Muscle of leg (tissue), 11 donors: ENCODE data around the gene ADK. TPM values are rescaled to one million over a fixed set of nuclear protein-coding genes. Genes with fewer than 3 reads are reported as not detected.

Experiments
- DNase-seq: peaks from one replicate; pipeline ENCODE4 v3.0.0; 2013
- H3K27ac ChIP-seq: one replicate; pipeline ENCODE4 v1.5.1; 2013; ENCODE audit warnings: mild to moderate bottlenecking, low read length, control low read depth
- H3K27me3 ChIP-seq: one replicate; pipeline ENCODE4 v1.6.1; 2013; ENCODE audit warnings: low read length; ENCODE audit not compliant: control insufficient read depth, insufficient read depth
- H3K36me3 ChIP-seq: one replicate; pipeline ENCODE4 v1.6.1; 2013; ENCODE audit warnings: low read length; ENCODE audit not compliant: control insufficient read depth, insufficient read depth
- H3K4me1 ChIP-seq: one replicate; pipeline ENCODE4 v1.6.1; 2013; ENCODE audit warnings: low read length; ENCODE audit not compliant: control insufficient read depth, insufficient read depth
- H3K4me3 ChIP-seq: one replicate; pipeline ENCODE4 v1.5.1; 2013; ENCODE audit warnings: low read length, control low read depth
- H3K9me3 ChIP-seq: replicated peaks from 2 replicates; pipeline ENCODE4 v1.6.1; 2013; ENCODE audit warnings: low read depth, low read length; ENCODE audit not compliant: control insufficient read depth
- WGBS: methylation state at CpG from one replicate; pipeline ENCODE4 v1.1.5; 2013; ENCODE audit warnings: missing lambda C conversion rate; ENCODE audit not compliant: insufficient coverage; 5-methylcytosine and 5-hydroxymethylcytosine counted together
- polyA plus RNA-seq, 8 donors: library from polyadenylated mRNA; unstranded; fragments of 120-200 nt; gene quantifications; one replicate each; pipeline versions ENCODE4 v1.2.1 to v1.2.3, GENCODE V29; 2013; ENCODE audit warnings: inconsistent platforms in 1 of 8, low replicate concordance in 1 of 8; ENCODE audit not compliant: insufficient read length in 8 of 8, insufficient read depth in 1 of 8
- total RNA-seq: library from RNA; stranded (reverse); fragments of 120-200 nt; gene quantifications from one replicate; pipeline ENCODE4 v1.2.4, GENCODE V29; 2013

Gene ADK
- total and polyA plus RNA-seq, 9 donors = 28.8 to 37.2 (median 34.4) TPM

DNA sequence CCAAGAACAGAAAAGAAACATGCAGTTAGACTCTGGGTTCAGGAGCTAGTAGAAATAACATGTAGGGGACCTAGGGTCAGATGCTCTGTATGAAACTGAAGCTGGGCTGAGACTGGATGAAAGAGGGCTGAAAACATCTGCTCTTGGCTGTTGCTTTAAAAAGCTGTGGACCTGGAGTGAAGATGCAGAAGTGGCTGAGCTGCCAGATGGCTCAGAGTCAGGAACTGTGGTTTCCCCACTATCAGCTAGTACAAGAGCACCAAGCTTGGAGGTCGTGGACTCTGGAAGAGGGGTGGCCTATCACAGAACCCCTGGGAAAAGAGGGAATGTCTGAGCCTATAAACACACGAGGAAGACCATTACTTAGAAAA is 5.9 kb downstream of the ADK start:
- H3K4me3 ChIP-seq = no peak overlapping the region
- peaks cover 5% of the 10 kb centered on the region for H3K4me1 ChIP-seq
- no peaks in the 10 kb centered on the region for H3K9me3 ChIP-seq
- no peaks in the 10 kb centered on the region for H3K36me3 ChIP-seq
- no peak overlapping the region for H3K27ac ChIP-seq
- H3K27me3 ChIP-seq = no peaks in the 10 kb centered on the region
- no CpG with 5 or more reads among the region's 2 CpGs for WGBS
- peak; percentile 68 for DNase-seq

DNA sequence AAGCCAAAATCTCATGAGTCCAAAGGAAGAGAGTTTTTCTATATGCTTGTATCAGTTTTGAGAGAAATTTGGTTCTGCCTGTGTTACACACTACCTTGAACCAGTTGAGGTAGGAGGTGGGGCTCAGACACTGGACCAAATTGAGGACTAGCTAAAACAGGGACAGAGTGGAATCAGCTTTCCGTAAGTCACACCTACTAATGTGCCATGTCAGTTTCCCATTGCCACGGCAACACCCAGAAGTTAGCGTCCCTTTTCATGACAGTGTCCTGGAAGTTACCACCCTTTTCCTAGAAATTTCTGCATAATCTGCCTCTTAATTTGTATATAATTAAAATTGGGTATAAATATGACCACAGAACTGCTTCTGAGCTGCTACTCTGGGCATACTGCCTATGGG is 9.0 kb downstream of the ADK start:
- H3K4me3 ChIP-seq = no peak overlapping the region
- H3K27me3 ChIP-seq = no peaks in the 10 kb centered on the region
- peaks cover 3% of the 10 kb centered on the region for H3K4me1 ChIP-seq
- WGBS = no CpG with 5 or more reads among the region's 3 CpGs
- DNase-seq = no peak
- H3K36me3 ChIP-seq = no peaks in the 10 kb centered on the region
- H3K27ac ChIP-seq = no peak overlapping the region
- no peaks in the 10 kb centered on the region for H3K9me3 ChIP-seq

DNA sequence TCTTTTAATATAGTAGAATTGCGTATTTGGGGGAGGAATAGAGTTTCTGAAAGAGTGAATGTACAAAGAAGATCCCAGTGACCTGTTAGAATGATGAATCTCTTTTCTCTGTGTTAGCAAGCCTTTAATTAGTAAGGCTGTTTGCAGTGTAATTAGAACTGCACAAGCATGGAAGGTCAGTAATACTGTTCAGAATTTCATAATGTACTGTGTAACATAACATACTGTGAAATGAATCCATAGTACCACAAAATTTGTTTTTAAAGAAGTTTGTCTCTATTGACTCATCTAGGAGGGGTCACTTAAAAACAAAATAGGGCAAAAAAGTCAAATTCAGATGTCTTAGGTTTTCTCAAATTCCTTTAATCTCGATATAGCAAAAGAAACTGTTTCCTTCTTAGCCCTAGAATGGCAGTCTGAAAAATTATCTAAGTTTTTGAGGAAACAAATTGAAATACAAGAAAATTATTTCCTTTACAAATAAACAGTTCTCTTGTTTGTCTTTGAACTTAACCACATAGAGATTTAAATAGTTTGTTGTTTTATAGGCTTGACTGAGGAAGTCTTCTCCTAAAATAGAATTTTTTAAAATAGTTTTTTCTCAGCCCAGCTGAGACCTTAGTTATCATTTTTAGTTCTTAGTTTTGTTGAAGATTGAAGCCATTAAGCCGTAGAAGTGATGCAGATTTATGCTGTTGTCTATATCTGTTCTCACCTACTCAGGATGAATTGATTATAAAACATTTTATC is 12.5 kb downstream of the ADK start:
- no peak for DNase-seq
- WGBS = no CpG with 5 or more reads among the region's 3 CpGs
- no peaks in the 10 kb centered on the region for H3K4me1 ChIP-seq
- no peaks in the 10 kb centered on the region for H3K36me3 ChIP-seq
- no peak overlapping the region for H3K27ac ChIP-seq
- no peak overlapping the region for H3K4me3 ChIP-seq
- no peaks in the 10 kb centered on the region for H3K9me3 ChIP-seq
- H3K27me3 ChIP-seq = no peaks in the 10 kb centered on the region

DNA sequence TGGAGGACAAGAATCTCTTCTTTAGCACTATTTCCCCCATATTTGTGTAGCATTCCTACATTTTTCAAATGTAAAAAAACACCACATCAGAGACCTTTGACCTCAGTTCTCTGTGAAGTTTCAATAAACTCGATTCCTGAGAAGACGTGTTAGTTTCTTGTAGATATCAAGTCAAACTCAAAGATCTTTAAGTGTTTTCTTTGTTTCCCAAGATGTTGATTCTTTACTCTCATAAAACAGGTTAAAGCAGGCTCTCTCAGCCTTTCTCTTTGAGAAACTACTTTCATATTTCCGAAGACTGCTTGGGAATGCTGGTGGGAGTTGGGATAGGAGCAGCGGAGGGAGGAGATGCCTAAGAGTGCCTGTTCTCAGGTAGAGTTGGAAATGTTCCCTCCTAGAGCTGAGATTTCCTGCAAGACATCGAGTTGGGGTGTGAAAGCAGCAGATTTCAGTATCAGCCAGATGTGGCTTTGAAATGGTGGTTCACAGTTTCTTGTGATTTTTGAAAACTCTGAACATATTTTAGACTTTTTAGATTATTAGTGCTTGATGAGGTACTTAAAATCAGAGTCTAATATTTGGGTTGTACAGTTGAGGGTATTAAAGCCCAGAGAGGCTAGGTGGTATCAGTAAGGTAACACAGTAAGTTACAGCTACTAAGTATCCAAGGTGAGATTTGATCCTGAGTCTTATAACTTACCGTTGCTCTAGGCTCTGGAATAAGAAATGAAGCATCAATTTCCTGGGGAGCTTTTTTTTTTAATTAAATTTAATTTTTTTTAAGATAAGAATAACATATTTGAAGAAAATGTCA is 13.9 kb downstream of the ADK start:
- Histone ChIP-seq H3K4me1 (no peaks in the 10 kb centered on the region), H3K27me3 (no peaks in the 10 kb centered on the region), H3K27ac (no peak overlapping the region), H3K9me3 (no peaks in the 10 kb centered on the region), H3K4me3 (no peak overlapping the region), H3K36me3 (no peaks in the 10 kb centered on the region)
- DNase-seq = no peak
- WGBS = 38% methylated on average over 2 of the region's 6 CpGs

DNA sequence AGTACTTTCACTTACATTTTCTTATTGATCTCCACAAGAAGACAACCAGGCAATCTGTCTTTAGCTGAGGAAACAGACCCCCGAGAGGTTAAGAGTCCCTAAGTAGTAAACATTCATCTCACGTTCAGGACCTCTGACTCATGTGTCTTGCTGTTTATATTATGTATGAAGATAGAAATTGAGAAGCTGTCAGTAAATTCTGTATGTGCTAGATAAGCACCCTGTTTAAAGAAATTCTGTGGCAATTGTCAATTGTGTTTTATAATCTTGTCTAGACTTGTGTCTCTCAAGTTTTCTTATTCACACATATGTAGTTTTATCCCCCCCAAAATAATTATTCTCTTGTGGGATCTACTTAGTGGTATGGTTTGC is 14.5 kb downstream of the ADK start:
- WGBS = no CpG with 5 or more reads among the region's 2 CpGs
- Histone ChIP-seq H3K4me1 (no peaks in the 10 kb centered on the region), H3K27me3 (no peaks in the 10 kb centered on the region), H3K36me3 (no peaks in the 10 kb centered on the region), H3K9me3 (no peaks in the 10 kb centered on the region), H3K4me3 (no peak overlapping the region), H3K27ac (no peak overlapping the region)
- no peak for DNase-seq

DNA sequence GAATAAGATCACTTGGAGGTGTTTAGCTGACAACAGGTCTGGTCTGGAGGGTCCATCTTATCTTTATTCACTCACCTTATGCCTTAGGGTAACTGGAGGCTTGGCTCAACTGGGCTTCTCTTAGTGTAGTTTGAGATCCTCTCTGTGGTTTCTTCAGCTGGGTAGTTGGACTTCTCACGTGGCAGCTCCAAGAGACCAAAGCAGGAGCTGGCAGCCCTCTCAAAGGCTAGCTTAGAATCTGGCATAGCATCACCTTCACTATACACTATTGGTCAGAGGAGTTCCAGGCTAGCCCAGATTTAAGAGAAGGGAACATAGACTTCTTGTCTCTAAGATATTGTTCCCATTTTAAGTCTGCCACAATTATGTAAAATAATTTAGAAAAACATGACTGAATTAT is 16.4 kb downstream of the ADK start:
- H3K4me1 ChIP-seq = no peaks in the 10 kb centered on the region
- H3K27ac ChIP-seq = no peak overlapping the region
- H3K4me3 ChIP-seq = no peak overlapping the region
- H3K27me3 ChIP-seq = no peaks in the 10 kb centered on the region
- no peak for DNase-seq
- WGBS = no CpG with 5 or more reads among the region's 1 CpG
- no peaks in the 10 kb centered on the region for H3K36me3 ChIP-seq
- no peaks in the 10 kb centered on the region for H3K9me3 ChIP-seq

DNA sequence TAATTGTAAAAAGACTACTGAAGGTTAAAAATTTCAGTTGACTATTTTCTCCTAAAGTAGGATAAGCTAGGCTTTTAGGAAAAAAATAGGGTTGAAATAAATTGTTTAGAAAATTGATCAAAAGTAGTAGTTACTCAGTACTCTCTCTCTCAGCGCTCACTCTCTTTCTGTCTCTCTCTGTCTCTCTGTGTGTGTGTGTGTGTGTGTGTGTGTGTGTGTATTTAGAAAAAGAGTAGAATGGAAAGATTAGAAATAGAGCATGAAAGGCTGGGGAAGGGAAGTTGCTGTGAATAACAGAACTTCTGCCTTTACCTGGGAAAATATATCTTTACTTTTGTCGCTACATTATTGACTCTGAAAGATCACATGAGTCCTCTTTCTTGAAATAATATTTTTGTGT is 20.6 kb downstream of the ADK start:
- peaks cover 4% of the 10 kb centered on the region for H3K4me1 ChIP-seq
- H3K9me3 ChIP-seq = no peaks in the 10 kb centered on the region
- H3K27me3 ChIP-seq = no peaks in the 10 kb centered on the region
- no peak for DNase-seq
- WGBS = no CpG with 5 or more reads among the region's 2 CpGs
- no peak overlapping the region for H3K27ac ChIP-seq
- no peaks in the 10 kb centered on the region for H3K36me3 ChIP-seq
- no peak overlapping the region for H3K4me3 ChIP-seq

DNA sequence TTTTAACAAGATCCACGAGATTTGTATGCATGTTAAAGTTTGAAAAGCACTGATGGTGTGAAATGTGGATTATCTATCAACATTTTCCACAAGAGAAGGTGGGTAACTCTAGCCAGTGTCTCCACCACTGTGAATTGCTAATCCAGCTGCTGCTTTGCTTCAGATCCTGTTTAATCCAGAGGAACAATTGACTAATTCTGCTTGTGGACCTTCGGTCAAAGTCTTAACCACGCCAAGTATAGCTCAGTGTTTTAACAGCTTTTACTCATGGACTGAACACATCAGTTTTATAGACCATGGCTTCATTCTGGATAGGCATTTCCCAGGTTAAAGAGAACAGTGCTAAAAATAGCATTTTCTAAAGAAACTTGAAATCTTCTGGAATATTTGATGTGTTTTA is 23.5 kb downstream of the ADK start:
- peak; percentile 88 for DNase-seq
- peak overlapping the region; percentile 57 for H3K27ac ChIP-seq
- 17% methylated on average over 2 of the region's 3 CpGs for WGBS

DNA sequence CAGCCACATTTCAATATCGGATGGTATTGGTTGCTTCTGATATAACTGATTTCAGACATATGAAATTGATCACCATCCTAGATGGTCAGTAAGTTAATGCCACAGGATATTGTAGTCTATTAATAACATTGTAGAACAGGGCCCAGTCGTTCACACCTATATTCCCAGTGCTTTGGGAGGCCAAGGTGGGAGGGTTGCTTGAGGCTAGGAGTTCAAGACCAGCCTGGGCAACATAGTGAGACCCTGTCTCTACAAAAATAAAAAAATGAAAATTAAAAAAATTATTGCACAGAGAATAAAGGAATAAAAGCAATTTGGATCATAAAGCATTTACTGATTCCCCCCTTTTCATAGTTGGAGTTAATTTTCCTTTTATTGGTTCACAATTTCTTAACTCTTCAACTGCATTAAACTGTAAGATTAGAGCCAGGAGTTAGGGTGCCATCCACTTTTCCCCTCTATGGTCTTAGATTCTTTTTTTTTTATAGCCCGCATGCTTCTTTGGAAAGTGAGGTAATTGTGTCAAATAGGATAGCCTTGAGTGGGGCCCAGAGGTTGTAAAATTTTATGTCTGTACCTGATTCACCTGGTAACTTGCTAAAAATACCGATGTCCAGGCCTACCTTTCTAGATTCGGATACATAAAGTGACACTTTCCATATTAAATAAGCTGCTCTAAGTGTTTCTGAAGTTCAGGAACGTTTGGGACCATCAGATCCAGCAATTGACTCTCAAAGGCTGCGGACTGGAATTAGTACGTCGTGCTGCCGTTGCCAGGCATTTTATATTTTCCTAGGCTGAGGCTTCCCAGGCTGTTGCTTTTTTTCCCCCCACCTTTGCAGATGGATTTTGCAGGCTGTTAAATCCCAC is 24.7 kb downstream of the ADK start:
- Histone ChIP-seq H3K27ac (peak overlapping the region; percentile 81), H3K4me1 (peaks cover 8% of the 10 kb centered on the region), H3K27me3 (no peaks in the 10 kb centered on the region), H3K4me3 (peak overlapping the region; percentile 69), H3K9me3 (no peaks in the 10 kb centered on the region), H3K36me3 (no peaks in the 10 kb centered on the region)
- 4% methylated on average over 4 of the region's 10 CpGs for WGBS
- no peak for DNase-seq

More for the DNA sequence above, 23.5 kb downstream of the ADK start:
- peaks cover 8% of the 10 kb centered on the region for H3K4me1 ChIP-seq
- H3K27me3 ChIP-seq = no peaks in the 10 kb centered on the region
- no peaks in the 10 kb centered on the region for H3K36me3 ChIP-seq
- no peaks in the 10 kb centered on the region for H3K9me3 ChIP-seq
- H3K4me3 ChIP-seq = no peak overlapping the region
